HEK293T (cell line): ENCODE data around the gene PSME2.

Experiments
- CTCF ChIA-PET: fragments of 350-600 bp; formaldehyde crosslinking; extraction: SDS; loops from one replicate; lab custom pipeline; 2021; ENCODE audit warnings: antibody characterized with exemption, inconsistent platforms; lab: Yijun Ruan, JAX
- POLR2A ChIA-PET: fragments of 350-600 bp; formaldehyde crosslinking; extraction: SDS; loops from one replicate; lab custom pipeline; 2020; ENCODE audit warnings: antibody characterized with exemption, inconsistent platforms; lab: Yijun Ruan, JAX
- DNase-seq: peaks from one replicate; pipeline ENCODE4 v3.0.0; 2012; ENCODE audit warnings: mixed read lengths; ENCODE audit errors: extremely low spot score
- ARNT ChIP-seq: fragments of 450-650 bp; IDR thresholded peaks from 2 replicates; pipeline ENCODE4 v1.6.1; 2017; ENCODE audit warnings: mild to moderate bottlenecking
- FOXA1 ChIP-seq: fragments of 450-650 bp; IDR thresholded peaks from 2 replicates; pipeline ENCODE4 v1.6.1; 2016; ENCODE audit warnings: mild to moderate bottlenecking
- FOXM1 ChIP-seq: fragments of 450-650 bp; IDR thresholded peaks from 2 replicates; pipeline ENCODE4 v1.6.1; 2017; ENCODE audit warnings: mild to moderate bottlenecking, borderline replicate concordance
- L3MBTL2 ChIP-seq: fragments of 450-650 bp; conservative IDR thresholded peaks from 2 replicates; pipeline ENCODE4 v1.6.1; 2016; ENCODE audit warnings: mild to moderate bottlenecking
- LEF1 ChIP-seq: fragments of 450-650 bp; IDR thresholded peaks from 2 replicates; pipeline ENCODE4 v1.6.1; 2017; ENCODE audit warnings: mild to moderate bottlenecking, borderline replicate concordance
- SP1 ChIP-seq: fragments of 450-650 bp; IDR thresholded peaks from 2 replicates; pipeline ENCODE4 v1.6.1; 2017
- SUZ12 ChIP-seq: fragments of 450-650 bp; IDR thresholded peaks from 2 replicates; pipeline ENCODE4 v1.6.1; 2016; ENCODE audit warnings: mild to moderate bottlenecking
- TARDBP ChIP-seq: fragments of 450-650 bp; IDR thresholded peaks from 2 replicates; pipeline ENCODE4 v1.6.1; 2016

The PSME2 gene

DNA sequence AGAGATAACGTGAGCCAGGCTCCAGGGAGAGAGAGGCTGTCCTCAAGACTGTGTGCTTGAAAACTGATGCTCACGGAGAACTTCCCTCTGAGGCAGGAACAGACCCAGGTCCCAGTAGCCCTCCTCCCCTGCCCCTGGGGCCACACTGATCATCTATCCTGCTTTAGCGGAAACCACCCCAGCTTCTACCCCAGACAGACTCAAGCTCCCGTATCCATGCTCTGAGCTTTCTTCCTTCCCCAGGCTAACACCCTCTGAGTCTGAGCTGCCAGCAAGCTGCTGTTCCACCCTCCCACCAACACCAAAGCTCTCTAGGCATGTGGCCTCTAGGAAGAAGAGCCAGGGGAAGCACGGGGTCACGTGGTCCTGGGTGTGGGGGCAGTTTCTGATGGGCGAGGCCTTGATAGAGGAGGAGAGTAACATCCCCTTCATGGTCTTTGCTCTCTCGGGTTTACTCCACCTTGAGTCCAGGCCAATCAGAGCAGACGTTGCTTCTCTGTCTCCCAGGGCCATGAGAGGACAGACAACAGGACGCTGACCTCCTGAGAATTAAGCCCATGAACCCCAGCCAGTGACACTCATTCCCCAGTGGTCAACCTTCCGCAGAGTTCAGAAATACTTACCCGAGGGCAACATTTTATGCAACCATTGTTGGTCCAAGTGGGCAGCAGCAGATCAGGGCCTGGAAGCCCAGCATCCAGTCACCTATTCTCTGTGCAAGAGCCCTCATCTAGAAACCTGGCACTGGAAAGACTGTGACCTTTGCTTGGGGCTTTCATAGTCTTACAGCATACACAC, 50.9 kb downstream of the PSME2 start:
- DNase-seq: peak; percentile 25
- POLR2A ChIA-PET: interaction anchor here (0.6 to 8.8 kb wide), 18 partner anchors 10 to 346 kb away, joined by 3 to 162 read pairs (median 18); partner anchors contain the start of genes CARMIL3, DCAF11, EMC9 and IRF9

DNA sequence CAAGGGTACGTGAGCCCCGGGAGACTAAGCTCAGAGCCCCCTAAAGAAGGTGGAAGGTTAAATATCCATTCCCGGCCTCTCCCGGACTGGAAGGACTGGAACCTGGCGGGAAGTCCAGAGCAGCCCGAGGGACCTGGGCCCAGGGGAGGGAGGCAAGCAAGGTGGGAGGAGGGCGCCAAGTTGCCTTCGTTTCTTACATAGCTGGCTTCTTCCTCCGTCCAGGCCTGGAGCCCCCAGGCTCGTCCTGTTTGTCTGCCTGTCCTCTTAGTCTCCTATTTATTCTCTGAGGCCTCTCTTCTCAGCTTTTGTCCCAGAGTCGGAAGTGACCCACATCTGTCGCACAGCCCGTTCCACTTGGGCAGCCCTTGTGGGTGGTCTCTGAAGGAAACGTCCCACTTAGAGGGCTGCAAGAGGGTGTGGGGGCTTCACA, 51.6 kb downstream of the PSME2 start:
- no peak for DNase-seq

More for the DNA sequence above, 50.9 kb downstream of the PSME2 start:
- TF ChIP-seq L3MBTL2: peak; percentile 67
- no peak for TF ChIP-seq FOXM1
- CTCF ChIA-PET: interaction anchor here (2.0 to 8.4 kb wide), 3 partner anchors 12 to 65 kb away, joined by 5 to 153 read pairs (median 28); partner anchors contain the start of gene IRF9

DNA sequence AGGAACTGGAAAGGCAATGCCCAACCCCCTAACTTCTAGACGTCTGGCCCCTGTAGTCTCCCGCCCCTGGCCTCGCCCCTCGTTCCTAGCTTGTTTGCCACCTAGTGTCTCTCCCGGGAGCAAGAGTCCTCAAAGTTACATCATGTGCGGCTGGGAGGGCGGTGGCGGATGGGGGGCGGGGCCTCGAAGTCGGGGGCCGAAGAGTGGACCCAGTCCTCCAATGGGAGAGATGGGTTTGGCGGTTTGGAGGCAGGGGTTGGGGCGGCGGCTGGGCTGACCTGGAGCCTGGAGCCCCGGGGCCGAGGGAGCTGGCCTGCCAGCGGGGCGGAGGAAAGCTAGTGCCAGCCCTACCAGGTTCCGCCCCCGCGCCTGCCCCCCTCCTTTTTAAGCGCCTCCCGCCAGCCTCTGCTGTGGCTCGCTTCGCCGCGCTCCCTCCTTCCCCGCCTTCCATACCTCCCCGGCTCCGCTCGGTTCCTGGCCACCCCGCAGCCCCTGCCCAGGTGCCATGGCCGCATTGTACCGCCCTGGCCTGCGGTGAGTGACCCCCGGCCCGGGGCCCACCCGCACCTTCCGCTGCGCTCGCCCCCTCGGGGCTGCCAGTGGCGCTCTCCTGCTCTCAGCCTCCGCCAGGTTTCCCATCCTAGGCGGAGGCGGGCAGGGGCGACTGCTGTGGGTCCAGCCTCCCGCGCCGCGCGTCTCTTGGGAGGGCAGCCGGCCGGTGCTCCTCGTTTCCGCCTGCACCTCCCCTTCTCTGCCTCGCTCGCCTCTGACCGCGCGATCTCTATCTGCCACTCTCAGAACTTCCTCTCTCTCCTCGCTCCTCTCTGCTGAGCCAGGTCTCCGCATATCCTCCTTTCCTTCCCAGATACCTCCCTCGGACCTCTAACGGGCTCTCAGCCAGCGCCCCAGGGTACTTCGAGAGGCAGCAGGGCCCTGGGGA, 52.2 kb downstream of the PSME2 start, which contains the start of gene PCK2:
PCK2 (plus strand) TSS at position 411 of the 940 bp plus-strand sequence; CDS start at position 506, 95 bp downstream.
- POLR2A ChIA-PET: interaction anchor here (0.6 to 8.8 kb wide), 29 partner anchors 9 to 999 kb away, joined by 3 to 162 read pairs (median 6); partner anchors contain the start of genes ACIN1, C14orf119, CARMIL3 and CHMP4A
- CTCF ChIA-PET: interaction anchor here (0.9 to 8.4 kb wide), 5 partner anchors 14 to 67 kb away, joined by 3 to 153 read pairs (median 5); partner anchors contain the start of gene IRF9
- DNase-seq: peak; percentile 86
- TF ChIP-seq ARNT (no peak), L3MBTL2 (peak; percentile 50; the same call in 1 of the 2 replicates), TARDBP (no peak)

More for the DNA sequence above, 51.6 kb downstream of the PSME2 start:
- CTCF ChIA-PET: interaction anchor here (2.0 to 8.4 kb wide), 3 partner anchors 13 to 66 kb away, joined by 5 to 153 read pairs (median 28); partner anchors contain the start of gene IRF9
- TF ChIP-seq ARNT: no peak
- TF ChIP-seq LEF1: no peak
- no peak for TF ChIP-seq FOXA1
- no peak for TF ChIP-seq SP1
- TF ChIP-seq SUZ12: no peak
- POLR2A ChIA-PET: interaction anchor here (0.6 to 8.8 kb wide), 24 partner anchors 10 to 347 kb away, joined by 3 to 162 read pairs (median 6); partner anchors contain the start of genes CARMIL3, DCAF11, EMC9 and IRF9
